ENCODE measurements around the gene PRR33.

DNA sequence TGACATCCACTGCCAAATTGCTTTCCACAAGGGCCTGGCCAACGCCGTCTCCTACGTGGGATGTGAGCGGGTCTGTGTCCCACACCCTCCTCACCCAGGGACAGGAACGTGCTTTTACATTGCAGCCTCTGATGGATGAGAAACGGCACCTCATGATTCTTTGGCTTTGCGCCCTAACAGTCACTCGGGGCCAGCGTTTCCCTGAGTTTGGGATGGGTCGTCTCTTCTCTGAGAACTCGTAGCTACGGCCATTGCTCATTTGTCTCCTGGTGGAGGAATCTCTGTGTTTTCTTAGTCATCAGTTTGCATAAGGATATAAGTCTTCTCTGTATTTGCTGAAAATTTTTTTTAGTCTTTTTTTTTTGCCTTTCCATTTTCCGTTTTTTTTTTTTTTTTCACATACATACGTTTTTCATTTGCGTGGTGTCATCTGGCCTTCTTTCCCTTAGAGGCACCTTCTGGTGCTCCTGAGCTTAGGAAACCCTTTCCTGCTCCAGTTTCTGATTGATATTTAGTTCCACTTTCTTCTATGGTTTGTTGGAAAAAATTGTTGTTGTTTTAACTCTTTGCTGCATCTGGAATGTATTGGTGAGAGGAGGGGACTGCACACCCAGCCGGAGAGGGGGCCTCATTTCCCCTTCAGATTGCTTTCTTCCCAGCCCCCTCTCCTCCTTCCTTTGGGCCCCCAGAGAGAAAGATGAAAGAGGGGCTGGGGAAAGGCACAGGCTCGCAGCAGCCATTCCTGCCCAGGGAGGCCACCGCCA lies 39.8 kb upstream of the PRR33 start:
- TF ChIP-seq, protein P1, sequence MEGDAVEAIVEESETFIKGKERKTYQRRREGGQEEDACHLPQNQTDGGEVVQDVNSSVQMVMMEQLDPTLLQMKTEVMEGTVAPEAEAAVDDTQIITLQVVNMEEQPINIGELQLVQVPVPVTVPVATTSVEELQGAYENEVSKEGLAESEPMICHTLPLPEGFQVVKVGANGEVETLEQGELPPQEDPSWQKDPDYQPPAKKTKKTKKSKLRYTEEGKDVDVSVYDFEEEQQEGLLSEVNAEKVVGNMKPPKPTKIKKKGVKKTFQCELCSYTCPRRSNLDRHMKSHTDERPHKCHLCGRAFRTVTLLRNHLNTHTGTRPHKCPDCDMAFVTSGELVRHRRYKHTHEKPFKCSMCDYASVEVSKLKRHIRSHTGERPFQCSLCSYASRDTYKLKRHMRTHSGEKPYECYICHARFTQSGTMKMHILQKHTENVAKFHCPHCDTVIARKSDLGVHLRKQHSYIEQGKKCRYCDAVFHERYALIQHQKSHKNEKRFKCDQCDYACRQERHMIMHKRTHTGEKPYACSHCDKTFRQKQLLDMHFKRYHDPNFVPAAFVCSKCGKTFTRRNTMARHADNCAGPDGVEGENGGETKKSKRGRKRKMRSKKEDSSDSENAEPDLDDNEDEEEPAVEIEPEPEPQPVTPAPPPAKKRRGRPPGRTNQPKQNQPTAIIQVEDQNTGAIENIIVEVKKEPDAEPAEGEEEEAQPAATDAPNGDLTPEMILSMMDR (conservative IDR thresholded peaks at IDR 0.05): no peak
- no peak for TF ChIP-seq ZFX (IDR thresholded peaks at IDR 0.05)
